Spinal cord (tissue), 10 donors: ENCODE data around the gene GLMN. TPM values are rescaled to one million over a fixed set of nuclear protein-coding genes. Genes with fewer than 3 reads are reported as not detected.
"Not testable (repeated sequence)": the region's sequence is repeated elsewhere in the genome, so short reads cannot be mapped to it uniquely, and the experiment has no call there.

Experiments used
- DNase-seq, 6 donors: peaks; one replicate each; pipeline versions ENCODE4 v3.0.0 to v3.0.0-alpha.2; 2013 to 2015; ENCODE audit warnings: low spot score in 6 of 6, low read depth in 4 of 6
- H3K27ac ChIP-seq: one replicate; pipeline ENCODE4 v1.5.1; 2013; ENCODE audit warnings: low read depth, low read length, control low read depth
- H3K27me3 ChIP-seq: one replicate; pipeline ENCODE4 v1.6.1; 2013; ENCODE audit warnings: low read length; ENCODE audit not compliant: control insufficient read depth, insufficient read depth
- H3K36me3 ChIP-seq: one replicate; pipeline ENCODE4 v1.6.1; 2013; ENCODE audit warnings: low read length; ENCODE audit not compliant: control insufficient read depth, insufficient read depth
- H3K4me1 ChIP-seq: one replicate; pipeline ENCODE4 v1.6.1; 2013; ENCODE audit warnings: low read length; ENCODE audit not compliant: control insufficient read depth, insufficient read depth
- H3K4me3 ChIP-seq: one replicate; pipeline ENCODE4 v1.5.1; 2013; ENCODE audit warnings: low read depth, low read length, control low read depth
- H3K9me3 ChIP-seq: one replicate; pipeline ENCODE4 v1.6.1; 2013; ENCODE audit warnings: low read length; ENCODE audit not compliant: control insufficient read depth, insufficient read depth
- WGBS: methylation state at CpG from one replicate; pipeline ENCODE4 v1.1.5; 2013; ENCODE audit warnings: missing lambda C conversion rate; ENCODE audit not compliant: insufficient coverage; 5-methylcytosine and 5-hydroxymethylcytosine counted together
- polyA plus RNA-seq, 2 donors: library from polyadenylated mRNA; unstranded; fragments of 120-200 nt; gene quantifications; one replicate each; pipeline ENCODE4 v1.2.1, GENCODE V29; 2013; ENCODE audit not compliant: insufficient read length in 2 of 2
- total RNA-seq, 2 donors: library from RNA; depleted of rRNA in 1 of 2; stranded (reverse); fragments of 120-200 nt in 1 of 2; fragments of >200 nt in 1 of 2; gene quantifications; one replicate each; pipeline versions ENCODE4 v1.2.3 to v1.2.4, GENCODE V29; 2013 to 2014
- donor health status: healthy.

The GLMN gene
- total and polyA plus RNA-seq, 4 donors: 15.1 to 28.7 (median 24.8) TPM

DNA sequence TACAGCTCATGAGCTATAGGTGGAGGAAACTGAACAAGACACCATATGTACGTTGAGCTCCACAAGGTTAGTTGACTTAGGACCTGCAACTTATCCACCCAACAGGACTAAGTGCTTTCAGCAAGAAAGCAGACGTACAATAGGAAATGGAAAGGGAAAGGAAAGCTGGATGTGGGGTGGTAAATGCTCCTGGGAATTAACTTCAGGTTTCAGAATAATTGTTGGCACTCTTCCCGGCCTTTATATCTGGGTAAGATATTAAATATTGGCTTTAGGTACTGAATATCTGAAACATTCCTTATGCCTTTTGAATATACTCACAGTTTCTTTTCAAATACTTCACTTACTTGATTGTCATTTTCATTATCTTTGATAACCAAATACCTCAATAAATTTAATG is 36.3 kb downstream of the GLMN start:
- no peak for DNase-seq
- Histone ChIP-seq H3K4me1 (no peaks in the 10 kb centered on the region), H3K4me3 (no peak overlapping the region), H3K27me3 (no peaks in the 10 kb centered on the region), H3K9me3 (no peaks in the 10 kb centered on the region), H3K36me3 (peaks cover 12% of the 10 kb centered on the region), H3K27ac (no peak overlapping the region)
- 93% methylated on average over 2 of the region's 3 CpGs for whole genome bisulfite sequencing

GRCh38 chr1:92259350-92259749 is 39.4 kb downstream of the GLMN start:
- Histone ChIP-seq H3K27me3 (no peaks in the 10 kb centered on the region), H3K9me3 (peaks cover 2% of the 10 kb centered on the region), H3K4me3 (no peak overlapping the region), H3K27ac (no peak overlapping the region), H3K36me3 (peaks cover 12% of the 10 kb centered on the region), H3K4me1 (no peaks in the 10 kb centered on the region)
- no peak for DNase-seq
- WGBS: no CpG with 5 or more reads among the region's 1 CpG

DNA sequence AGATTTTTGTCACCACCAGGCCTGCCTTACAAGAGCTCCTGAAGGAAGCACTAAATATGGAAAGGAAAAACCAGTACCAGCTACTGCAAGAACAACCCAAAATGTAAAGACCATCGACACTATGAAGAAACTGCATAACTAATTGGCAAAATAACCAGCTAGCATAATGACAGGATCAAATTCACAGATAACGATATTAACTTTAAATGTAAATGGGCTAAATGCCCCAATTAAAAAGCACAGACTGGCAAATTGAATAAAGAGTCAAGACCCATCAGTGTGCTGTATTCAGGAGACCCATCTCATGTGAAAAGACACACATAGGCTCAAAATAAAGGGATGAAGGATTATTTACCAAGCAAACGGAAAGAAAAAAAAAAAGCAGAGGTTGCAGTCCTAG is 44.1 kb downstream of the GLMN start:
- not testable (repeated sequence) for H3K27ac ChIP-seq, H3K4me3 ChIP-seq, DNase-seq, H3K36me3 ChIP-seq, H3K4me1 ChIP-seq, H3K27me3 ChIP-seq, H3K9me3 ChIP-seq
- WGBS: no CpG with 5 or more reads among the region's 3 CpGs

DNA sequence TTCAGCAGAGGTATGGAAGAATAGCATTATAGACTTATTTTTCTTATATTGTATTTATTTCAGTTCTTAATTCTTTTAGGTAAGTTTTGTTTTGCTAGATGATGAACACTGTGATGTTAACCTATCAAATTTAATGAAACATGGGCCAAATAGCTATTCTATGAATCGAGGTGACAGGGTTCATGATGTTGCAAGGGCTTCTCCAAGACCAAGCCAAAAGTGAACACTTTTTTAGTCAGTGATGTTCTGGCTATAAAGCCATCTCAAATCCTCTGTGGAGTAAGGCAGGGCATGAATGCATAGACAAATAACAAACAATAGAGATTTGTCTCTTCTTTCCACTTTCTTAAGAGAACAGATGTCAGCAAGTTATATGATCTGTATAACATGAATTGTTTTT is 54.4 kb downstream of the GLMN start:
- no peak for DNase-seq
- H3K27ac ChIP-seq: no peak overlapping the region
- H3K9me3 ChIP-seq: no peaks in the 10 kb centered on the region
- H3K4me3 ChIP-seq: no peak overlapping the region
- peaks cover 2% of the 10 kb centered on the region for H3K36me3 ChIP-seq
- H3K4me1 ChIP-seq: no peaks in the 10 kb centered on the region
- no peaks in the 10 kb centered on the region for H3K27me3 ChIP-seq
- no CpG with 5 or more reads among the region's 1 CpG for WGBS

DNA sequence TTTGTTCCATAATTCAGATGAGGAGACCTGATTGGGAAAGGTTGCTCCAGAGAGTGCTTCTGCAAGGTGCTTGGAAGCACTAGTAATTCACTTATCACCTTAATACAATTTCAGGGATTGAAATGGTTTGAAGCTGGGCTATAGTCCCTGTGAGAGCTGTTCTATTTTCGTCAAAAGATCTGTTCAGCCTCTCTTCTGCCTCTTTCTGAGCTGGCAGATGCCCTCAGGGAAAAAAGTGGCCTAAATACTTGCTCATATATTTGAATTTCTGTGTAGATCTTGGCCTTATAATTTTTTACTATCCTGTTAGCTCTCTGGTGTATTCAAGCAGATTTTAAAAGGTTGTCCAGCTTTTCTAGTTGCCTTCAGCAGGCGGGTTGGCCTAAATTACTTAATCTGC is 58.8 kb downstream of the GLMN start:
- Histone ChIP-seq H3K36me3 (no peaks in the 10 kb centered on the region), H3K9me3 (no peaks in the 10 kb centered on the region), H3K27ac (no peak overlapping the region), H3K27me3 (no peaks in the 10 kb centered on the region), H3K4me3 (no peak overlapping the region), H3K4me1 (no peaks in the 10 kb centered on the region)
- peak in 2 of 6 donors; percentile 2 to 27 for DNase-seq
- no CpG with 5 or more reads among the region's 2 CpGs for WGBS

DNA sequence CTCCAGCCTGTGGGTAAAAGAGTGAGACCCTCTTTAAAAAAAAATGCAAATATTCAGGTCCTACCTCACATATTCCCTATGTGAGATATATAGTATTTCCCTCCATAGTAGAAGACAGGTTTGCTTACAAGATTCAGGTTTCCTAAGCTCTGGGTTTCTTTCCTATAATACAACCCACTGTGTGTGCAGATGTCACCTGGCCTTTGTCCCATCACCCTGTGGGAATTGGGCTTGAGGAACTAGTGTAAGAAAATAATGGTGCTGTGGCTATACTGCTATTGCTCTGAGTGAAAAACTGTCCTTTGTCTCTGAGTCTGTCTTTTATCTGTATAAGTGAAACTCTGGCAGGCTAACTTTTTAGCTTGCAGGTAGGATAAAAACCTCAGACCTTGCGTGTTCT is 68.1 kb downstream of the GLMN start:
- Histone ChIP-seq H3K36me3 (no peaks in the 10 kb centered on the region), H3K4me1 (no peaks in the 10 kb centered on the region), H3K9me3 (no peaks in the 10 kb centered on the region), H3K27me3 (no peaks in the 10 kb centered on the region), H3K4me3 (no peak overlapping the region), H3K27ac (no peak overlapping the region)
- no peak for DNase-seq
- 86% methylated on average over 1 of the region's 1 CpG for whole genome bisulfite sequencing

GRCh38 chr1:92228401-92228800 is 70.4 kb downstream of the GLMN start:
- no peak overlapping the region for H3K27ac ChIP-seq
- no peak overlapping the region for H3K4me3 ChIP-seq
- no peak for DNase-seq
- H3K9me3 ChIP-seq: no peaks in the 10 kb centered on the region
- H3K4me1 ChIP-seq: no peaks in the 10 kb centered on the region
- H3K36me3 ChIP-seq: no peaks in the 10 kb centered on the region
- WGBS: no CpG with 5 or more reads among the region's 3 CpGs
- no peaks in the 10 kb centered on the region for H3K27me3 ChIP-seq

- Histone ChIP-seq H3K27me3 (no peaks in the 10 kb centered on the region), H3K27ac (no peak overlapping the region), H3K36me3 (no peaks in the 10 kb centered on the region), H3K9me3 (no peaks in the 10 kb centered on the region), H3K4me3 (no peak overlapping the region), H3K4me1 (no peaks in the 10 kb centered on the region)
- DNase-seq: no peak
Measured at GRCh38 chr1:92219028-92219427, 79.8 kb downstream of the GLMN start.

DNA sequence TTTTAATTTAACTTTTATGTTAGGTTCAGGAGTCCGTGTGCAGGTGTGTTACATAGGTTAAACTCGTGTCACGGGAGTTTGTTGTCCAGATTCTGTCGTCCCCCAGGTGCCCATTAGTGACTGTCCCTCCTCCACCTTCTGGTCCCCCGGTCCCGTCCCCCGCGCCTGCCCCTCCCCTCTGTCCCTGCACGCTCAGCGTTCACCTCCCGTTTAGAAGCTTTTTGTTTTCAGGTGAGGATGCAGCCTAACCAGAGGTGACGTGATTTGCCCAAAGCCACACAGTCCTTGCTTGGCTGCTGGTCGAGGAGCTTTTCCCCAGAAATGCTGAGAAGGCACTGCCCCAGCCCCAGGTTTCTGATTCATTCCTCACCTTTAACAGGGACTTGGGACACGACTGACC is 80.2 kb downstream of the GLMN start:
- no peaks in the 10 kb centered on the region for H3K36me3 ChIP-seq
- DNase-seq: no peak
- H3K27me3 ChIP-seq: no peaks in the 10 kb centered on the region
- no peak overlapping the region for H3K4me3 ChIP-seq
- H3K27ac ChIP-seq: no peak overlapping the region
- 87% methylated on average over 14 of the region's 14 CpGs for WGBS
- H3K4me1 ChIP-seq: no peaks in the 10 kb centered on the region
- H3K9me3 ChIP-seq: no peaks in the 10 kb centered on the region

DNA sequence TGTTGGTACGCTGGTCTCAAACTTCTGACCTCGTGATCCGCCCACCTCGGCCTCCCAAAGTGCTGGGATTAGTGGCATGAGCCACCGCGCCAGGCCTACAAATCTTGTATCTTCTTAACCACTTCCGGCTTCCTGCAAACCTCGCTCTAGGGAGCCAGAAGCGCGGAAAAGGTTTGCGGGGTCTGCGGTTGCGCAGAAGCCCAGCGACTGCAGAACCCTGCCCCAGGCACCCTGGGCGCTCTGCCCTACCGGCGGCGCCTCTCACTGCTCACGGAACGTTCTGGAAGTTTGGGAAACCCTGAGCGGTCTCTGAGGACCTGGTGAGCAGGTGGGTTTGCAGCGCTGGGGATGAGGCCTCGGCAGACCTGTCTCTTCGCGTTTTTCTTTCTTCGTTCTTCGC is 81.1 kb downstream of the GLMN start, which contains the start of gene C1orf146:
Gene C1orf146 (plus strand): TSS at position 195 of the 400 bp plus-strand sequence. CDS start 13,506 bp downstream, outside the sequence.
- Histone ChIP-seq H3K36me3 (no peaks in the 10 kb centered on the region), H3K27ac (no peak within 1 kb of the TSS), H3K4me1 (no peaks in the 10 kb centered on the region), H3K4me3 (no peak within 1 kb of the TSS), H3K9me3 (no peaks in the 10 kb centered on the region), H3K27me3 (no peaks in the 10 kb centered on the region)
- 98% methylated on average over 24 of the region's 27 CpGs for WGBS
- no peak for DNase-seq
